GM12864 (cell line): ENCODE data around the gene NIN.

Experiments used
- DNase-seq: peaks from one replicate; pipeline ENCODE4 v3.0.0-alpha.2; 2011; ENCODE audit warnings: low read depth
- H3K4me3 ChIP-seq: 2 replicates; pipeline ENCODE4 v1.5.1; 2011; ENCODE audit warnings: mild to moderate bottlenecking, low read depth, low read length, control low read depth
- CTCF ChIP-seq: IDR thresholded peaks from 2 replicates; pipeline ENCODE4 v1.5.1; 2011; ENCODE audit warnings: low read depth, mild to moderate bottlenecking, moderate library complexity, low read length, control low read depth, inconsistent platforms; ENCODE audit errors: missing control alignments

NIN gene

DNA sequence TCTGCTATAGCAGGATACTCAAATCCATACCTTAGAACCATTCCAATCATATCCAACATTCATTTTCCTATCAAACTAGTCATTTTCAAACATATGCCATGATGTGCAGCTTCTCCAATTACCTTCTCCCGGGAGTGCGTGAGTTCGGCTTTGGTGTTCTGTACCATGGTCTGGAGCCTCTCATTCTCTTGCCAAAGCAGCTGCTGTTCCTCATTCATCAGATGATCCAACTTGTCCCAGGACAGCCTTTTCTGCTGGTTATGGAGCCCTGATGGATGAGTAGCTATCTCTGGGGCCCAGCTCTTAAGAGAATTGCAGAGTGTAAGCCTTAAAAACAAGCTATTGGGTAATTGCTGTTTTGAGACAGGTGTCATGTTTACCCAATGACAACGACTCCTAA is 91.8 kb downstream of the NIN start:
- DNase-seq: no peak
- no peak for TF ChIP-seq CTCF
- no peak overlapping the region for H3K4me3 ChIP-seq

DNA sequence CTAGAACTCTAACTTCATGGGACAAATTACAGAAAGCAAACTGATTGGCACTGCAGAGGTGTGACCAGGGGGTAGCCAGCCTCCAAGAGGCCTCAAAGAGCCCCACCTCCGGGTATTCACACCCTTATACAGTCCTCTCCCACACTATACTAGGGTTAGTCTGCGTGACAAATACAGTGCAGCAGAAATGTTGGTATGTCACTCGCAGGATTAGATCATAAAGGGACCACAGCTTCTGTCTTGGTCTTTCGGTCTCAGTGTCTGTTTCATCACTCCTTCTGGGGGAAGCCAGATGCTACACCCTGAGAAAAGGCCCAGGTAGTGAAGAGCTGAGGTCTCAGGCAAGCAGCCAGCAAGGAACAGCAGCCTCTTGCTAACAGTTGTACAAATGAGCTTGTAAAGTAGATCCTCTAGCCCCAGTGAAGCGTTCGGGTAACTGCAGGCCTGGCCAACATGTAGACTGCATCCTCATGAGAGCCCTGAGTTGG is 94.0 kb downstream of the NIN start:
- DNase-seq: peak; percentile 34
- H3K4me3 ChIP-seq: no peak overlapping the region
- TF ChIP-seq CTCF: no peak

- no peak overlapping the region for H3K4me3 ChIP-seq
- no peak for TF ChIP-seq CTCF
- no peak for DNase-seq
These were observed 95.8 kb downstream of the NIN start for GRCh38 chr14:50734950-50735695.

GRCh38 chr14:50733494-50733893 is 97.5 kb downstream of the NIN start:
- no peak overlapping the region for H3K4me3 ChIP-seq
- DNase-seq: no peak
- TF ChIP-seq CTCF: no peak

- H3K4me3 ChIP-seq: no peak overlapping the region
- no peak for TF ChIP-seq CTCF
- DNase-seq: no peak
These were observed 102.1 kb downstream of the NIN start for GRCh38 chr14:50728836-50729235.

GRCh38 chr14:50726372-50727107 is 104.4 kb downstream of the NIN start:
- no peak for TF ChIP-seq CTCF
- DNase-seq: no peak
- no peak overlapping the region for H3K4me3 ChIP-seq

DNA sequence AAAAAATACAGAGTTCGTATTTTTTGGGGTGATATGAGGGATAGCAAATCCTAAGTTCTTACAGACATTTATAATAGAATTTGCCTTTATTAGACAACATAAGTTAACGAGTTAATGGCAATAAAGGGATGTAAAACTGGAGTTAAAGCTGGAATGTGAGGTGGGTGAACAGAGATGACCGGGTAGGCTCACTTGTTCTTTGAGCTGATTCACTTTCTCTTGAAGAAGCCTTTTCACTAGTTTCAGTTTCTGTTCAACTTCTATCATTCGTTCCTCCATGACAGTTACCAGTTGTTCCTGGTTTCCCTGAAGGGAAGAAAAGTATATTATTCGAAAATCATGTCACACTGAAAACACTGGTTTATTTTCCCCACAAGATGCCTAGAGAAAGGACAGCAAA is 105.2 kb downstream of the NIN start:
- no peak for DNase-seq
- no peak for TF ChIP-seq CTCF
- no peak overlapping the region for H3K4me3 ChIP-seq
